ENCODE data around the gene PROB1. TPM values are rescaled to one million over a fixed set of nuclear protein-coding genes. Genes with fewer than 3 reads are reported as not detected.
A peak's percentile ranks its signal among the peaks of the same experiment; 100 is the strongest.

PROB1 gene
- total RNA-seq, 1 donor from 2014 or later = 3.6 TPM

DNA sequence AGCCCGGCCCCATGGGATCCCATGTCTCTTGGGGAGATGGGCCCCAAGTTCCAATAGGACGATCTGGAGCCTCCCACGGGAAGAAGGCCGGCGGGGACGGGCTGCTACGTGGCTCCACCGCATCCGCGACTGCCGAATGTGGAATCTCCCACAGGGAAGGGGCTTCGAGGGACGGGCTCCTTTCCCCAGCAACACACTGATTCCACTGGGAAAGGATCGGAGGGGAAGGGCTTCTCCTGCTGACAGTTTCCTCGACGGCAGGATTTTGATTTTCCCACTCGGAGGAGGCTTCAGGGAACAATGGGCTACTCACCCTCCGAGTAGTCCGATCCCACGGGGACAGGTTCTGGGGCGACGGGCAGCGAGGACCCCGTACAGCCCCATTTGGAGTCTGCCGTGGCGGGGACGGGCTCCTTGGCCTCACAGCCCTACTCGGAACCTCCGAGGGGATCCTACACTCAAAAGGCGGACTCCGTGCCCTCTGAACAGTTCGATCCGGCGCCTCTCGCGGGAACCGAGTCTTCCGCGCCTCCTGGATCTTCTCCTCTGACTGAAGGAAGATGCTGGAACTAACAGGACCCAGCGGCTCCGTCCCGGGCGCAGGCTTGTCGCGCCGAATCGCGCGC is 1.3 kb downstream of the PROB1 start:
- Histone ChIP-seq H3K27me3 (ENCODE audit: control insufficient read depth, insufficient read depth, low read length) (peaks cover 20% of the 10 kb centered on the region), H3K36me3 (ENCODE audit: control insufficient read depth, insufficient read depth, low read length) (no peaks in the 10 kb centered on the region), H3K4me3 (ENCODE audit: low read depth, low read length) (peak overlapping the region; percentile 38)
- no peak for DNase-seq (ENCODE audit: low read depth)
- TF ChIP-seq, protein P1, sequence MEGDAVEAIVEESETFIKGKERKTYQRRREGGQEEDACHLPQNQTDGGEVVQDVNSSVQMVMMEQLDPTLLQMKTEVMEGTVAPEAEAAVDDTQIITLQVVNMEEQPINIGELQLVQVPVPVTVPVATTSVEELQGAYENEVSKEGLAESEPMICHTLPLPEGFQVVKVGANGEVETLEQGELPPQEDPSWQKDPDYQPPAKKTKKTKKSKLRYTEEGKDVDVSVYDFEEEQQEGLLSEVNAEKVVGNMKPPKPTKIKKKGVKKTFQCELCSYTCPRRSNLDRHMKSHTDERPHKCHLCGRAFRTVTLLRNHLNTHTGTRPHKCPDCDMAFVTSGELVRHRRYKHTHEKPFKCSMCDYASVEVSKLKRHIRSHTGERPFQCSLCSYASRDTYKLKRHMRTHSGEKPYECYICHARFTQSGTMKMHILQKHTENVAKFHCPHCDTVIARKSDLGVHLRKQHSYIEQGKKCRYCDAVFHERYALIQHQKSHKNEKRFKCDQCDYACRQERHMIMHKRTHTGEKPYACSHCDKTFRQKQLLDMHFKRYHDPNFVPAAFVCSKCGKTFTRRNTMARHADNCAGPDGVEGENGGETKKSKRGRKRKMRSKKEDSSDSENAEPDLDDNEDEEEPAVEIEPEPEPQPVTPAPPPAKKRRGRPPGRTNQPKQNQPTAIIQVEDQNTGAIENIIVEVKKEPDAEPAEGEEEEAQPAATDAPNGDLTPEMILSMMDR (IDR thresholded peaks at IDR 0.05; ENCODE audit: insufficient read depth, low read length, poor library complexity, severe bottlenecking) = no peak

DNA sequence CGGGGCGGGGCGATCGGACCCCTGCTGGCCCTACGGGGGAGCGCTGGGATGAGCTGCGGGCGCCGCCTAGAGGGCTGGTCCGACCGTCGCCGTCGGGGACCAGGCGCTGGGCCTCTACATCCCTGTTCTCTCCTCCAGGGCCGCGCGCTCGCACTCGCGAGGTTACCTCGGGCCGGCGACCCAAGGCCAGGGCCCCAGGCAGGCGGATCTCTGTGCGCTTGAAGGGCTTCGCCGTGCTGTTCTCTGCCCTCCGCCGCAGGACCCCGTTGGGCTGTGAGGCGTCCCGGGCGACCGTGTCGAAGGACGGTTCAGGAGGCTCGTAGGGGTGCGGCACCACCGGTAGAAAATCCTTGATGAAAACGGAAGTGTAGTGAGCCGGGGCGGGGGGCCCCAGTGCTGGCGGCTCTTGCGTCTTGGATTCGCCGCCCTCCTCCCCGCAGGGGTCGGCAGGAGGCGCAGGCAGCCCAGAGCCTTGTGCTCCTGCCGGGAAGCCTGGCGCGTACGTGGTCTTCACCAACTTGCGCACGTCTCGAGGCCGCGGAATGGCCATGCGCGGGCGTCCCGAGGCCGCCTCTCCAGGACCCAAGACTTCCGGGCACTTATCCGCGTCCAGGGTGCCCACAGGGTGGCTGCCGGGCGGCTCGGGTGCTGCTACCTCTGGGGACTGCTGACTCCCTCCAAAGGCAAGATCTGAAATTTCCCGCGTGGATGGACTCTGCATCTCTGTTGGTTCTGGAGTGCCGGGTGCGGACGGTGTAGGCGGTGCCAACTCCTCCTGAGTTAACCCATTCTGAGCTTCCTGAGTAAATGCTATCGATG is 2.0 kb downstream of the PROB1 start:
- Histone ChIP-seq H3K27me3 (ENCODE audit: control insufficient read depth, insufficient read depth, low read length) (peaks cover 20% of the 10 kb centered on the region), H3K36me3 (ENCODE audit: control insufficient read depth, insufficient read depth, low read length) (no peaks in the 10 kb centered on the region), H3K4me3 (ENCODE audit: low read depth, low read length) (peak overlapping the region; percentile 38)
- DNase-seq (ENCODE audit: low read depth) = no peak
- TF ChIP-seq, protein P1 (IDR thresholded peaks at IDR 0.05; ENCODE audit: insufficient read depth, low read length, poor library complexity, severe bottlenecking) = peak; percentile 79

DNA sequence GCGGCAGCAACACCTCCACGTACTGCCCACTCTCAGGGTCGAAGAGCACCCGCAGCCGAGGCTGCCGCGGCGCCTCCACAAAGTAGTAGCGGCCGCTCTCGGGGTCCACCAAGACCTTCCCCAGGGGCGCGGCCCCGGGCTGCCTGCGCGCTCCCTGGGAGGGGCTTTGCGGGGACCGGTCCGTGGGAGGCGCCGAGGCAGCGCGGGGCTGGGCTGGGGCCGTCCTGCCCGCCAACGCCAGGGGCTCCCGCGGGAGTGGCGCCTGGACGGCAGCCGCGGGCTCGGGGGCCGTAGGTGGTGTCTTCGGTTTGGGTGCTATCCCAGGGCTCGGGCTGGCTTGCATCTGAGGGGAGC is 2.6 kb downstream of the PROB1 start:
- peak overlapping the region; percentile 38 for H3K4me3 ChIP-seq (ENCODE audit: low read depth, low read length)

DNA sequence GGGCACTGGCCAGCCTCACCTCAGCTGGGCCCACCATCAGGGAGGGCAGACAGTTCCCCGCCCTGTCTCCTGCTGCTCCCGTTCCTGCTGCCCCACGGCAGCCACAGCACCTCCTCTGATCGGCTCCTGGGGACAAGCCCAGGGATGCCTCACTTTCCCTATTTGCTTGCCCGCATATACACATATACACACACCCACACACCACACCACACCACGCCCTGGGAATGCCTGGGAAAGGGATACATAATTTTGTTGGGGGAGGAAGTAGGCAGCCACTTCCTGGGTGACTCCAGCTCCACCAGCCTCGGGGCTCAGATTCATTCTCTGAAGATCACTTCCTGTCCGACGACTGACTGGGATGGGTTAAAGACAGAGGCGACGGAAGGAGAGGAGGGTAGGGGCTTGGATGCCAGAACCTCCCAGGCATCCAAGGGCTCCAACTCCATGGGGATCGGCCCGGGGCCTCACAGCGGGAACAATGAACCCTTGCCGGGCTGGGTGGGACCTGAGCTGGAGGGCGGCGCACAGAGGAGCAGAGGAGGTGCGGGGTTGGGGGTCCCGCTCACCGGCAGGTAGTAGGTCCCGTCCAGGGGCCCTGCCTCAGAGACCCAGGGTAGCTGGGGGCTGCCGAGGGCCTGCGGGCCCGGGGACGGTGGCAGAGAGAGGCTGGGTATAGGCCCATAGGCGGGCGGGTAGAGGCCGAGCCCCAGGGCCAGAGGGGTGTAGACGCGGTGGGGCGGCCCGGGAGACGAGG is 3.2 kb downstream of the PROB1 start:
- no peak for DNase-seq (ENCODE audit: low read depth)
- TF ChIP-seq, protein P1 (IDR thresholded peaks at IDR 0.05; ENCODE audit: insufficient read depth, low read length, poor library complexity, severe bottlenecking) = no peak
- no peak overlapping the region for H3K4me3 ChIP-seq (ENCODE audit: low read depth, low read length)
- no peaks in the 10 kb centered on the region for H3K36me3 ChIP-seq (ENCODE audit: control insufficient read depth, insufficient read depth, low read length)
- H3K27me3 ChIP-seq (ENCODE audit: control insufficient read depth, insufficient read depth, low read length) = peaks cover 20% of the 10 kb centered on the region

More for the DNA sequence above, 2.6 kb downstream of the PROB1 start:
- Histone ChIP-seq H3K27me3 (ENCODE audit: control insufficient read depth, insufficient read depth, low read length) (peaks cover 20% of the 10 kb centered on the region), H3K36me3 (ENCODE audit: control insufficient read depth, insufficient read depth, low read length) (no peaks in the 10 kb centered on the region)
- TF ChIP-seq, protein P1 (IDR thresholded peaks at IDR 0.05; ENCODE audit: insufficient read depth, low read length, poor library complexity, severe bottlenecking) = no peak
- no peak for DNase-seq (ENCODE audit: low read depth)

DNA sequence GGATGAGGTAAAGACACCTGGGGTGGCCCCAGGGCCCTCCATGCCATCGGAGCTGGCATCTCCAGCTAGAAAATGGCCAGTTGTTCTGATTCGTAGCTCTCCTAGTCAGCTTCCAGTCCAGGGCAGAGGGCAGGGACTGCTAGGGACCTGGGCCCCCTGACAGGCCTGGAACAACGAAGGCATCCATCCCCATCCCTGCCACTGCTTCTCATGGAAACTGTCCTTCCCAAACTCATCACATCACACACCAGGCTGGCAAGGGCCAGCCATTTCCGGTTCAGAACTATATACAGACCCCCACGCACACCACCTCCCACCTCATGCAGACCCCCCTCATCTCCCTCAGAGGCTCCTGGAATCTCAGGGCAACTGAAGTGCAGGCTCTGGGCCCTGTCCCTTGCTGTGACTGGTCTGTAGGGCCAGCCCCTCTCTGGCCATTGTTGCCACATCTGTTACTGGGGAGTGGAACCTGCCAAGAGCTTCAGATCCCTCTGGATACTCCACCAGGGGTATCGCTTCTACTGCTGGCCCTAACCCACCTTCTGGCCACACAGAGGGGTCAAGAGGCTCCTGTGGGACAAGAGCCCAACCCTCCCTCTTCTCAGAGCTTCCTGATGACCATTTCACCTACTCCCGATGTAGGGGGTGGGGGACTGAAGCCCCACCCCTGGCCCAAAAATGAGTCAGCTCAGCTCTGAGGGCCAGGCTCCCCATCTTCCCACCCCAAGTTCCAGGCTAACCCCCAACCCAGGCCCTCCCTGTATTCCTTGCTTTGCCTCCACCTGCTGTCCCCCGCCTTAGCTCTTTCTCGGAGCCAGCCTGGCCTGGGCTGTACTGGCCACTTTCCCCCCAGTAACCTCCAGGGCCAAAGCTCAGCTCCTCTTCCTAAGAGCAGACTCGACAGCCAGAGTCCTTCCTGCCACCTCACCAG is 4.0 kb downstream of the PROB1 start:
- H3K4me3 ChIP-seq (ENCODE audit: low read depth, low read length) = no peak overlapping the region

More for the DNA sequence above, 4.0 kb downstream of the PROB1 start:
- no peaks in the 10 kb centered on the region for H3K36me3 ChIP-seq (ENCODE audit: control insufficient read depth, insufficient read depth, low read length)
- TF ChIP-seq, protein P1 (IDR thresholded peaks at IDR 0.05; ENCODE audit: insufficient read depth, low read length, poor library complexity, severe bottlenecking) = no peak
- peaks cover 20% of the 10 kb centered on the region for H3K27me3 ChIP-seq (ENCODE audit: control insufficient read depth, insufficient read depth, low read length)
- no peak for DNase-seq (ENCODE audit: low read depth)

All from kidney epithelial cell (primary cell).